ENCODE results near the gene STX18. TPM values are rescaled to one million over a fixed set of nuclear protein-coding genes. Genes with fewer than 3 reads are reported as not detected.

STX18 gene
- total RNA-seq, 2 donors from 2014 or later, result 31.4 to 31.8 TPM

DNA sequence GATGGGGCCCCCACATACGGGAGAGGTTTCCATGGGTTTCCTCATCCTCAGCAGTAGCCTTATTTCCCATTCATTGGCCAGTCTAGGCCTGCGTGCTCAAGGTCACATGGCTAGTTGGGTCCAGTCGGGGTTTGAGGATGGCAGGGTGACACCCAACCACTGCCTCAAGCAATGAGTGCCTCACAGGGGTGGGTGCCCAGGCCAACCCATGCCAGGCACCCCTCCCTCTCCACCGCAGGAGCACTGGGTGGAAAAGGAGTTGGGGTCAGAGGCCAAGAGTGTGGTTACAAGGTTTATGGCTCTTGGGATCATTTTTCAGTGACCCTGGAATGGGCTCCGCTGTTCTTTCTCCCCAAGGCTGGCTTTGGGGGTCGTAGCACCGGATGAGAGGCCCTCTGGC lies 151.8 kb downstream of the STX18 start:
- DNase-seq, result no peak
- peaks cover 40% of the 10 kb centered on the region for H3K27me3 ChIP-seq
- H3K4me1 ChIP-seq, result no peaks in the 10 kb centered on the region
- H3K9ac ChIP-seq (ENCODE audit: low read depth in 2 of 2, low read length in 2 of 2), result no peak overlapping the region
- no peaks in the 10 kb centered on the region for H3K36me3 ChIP-seq
- intact Hi-C loops (cut with DNase I), result no loop called here
- TF ChIP-seq, protein P1, sequence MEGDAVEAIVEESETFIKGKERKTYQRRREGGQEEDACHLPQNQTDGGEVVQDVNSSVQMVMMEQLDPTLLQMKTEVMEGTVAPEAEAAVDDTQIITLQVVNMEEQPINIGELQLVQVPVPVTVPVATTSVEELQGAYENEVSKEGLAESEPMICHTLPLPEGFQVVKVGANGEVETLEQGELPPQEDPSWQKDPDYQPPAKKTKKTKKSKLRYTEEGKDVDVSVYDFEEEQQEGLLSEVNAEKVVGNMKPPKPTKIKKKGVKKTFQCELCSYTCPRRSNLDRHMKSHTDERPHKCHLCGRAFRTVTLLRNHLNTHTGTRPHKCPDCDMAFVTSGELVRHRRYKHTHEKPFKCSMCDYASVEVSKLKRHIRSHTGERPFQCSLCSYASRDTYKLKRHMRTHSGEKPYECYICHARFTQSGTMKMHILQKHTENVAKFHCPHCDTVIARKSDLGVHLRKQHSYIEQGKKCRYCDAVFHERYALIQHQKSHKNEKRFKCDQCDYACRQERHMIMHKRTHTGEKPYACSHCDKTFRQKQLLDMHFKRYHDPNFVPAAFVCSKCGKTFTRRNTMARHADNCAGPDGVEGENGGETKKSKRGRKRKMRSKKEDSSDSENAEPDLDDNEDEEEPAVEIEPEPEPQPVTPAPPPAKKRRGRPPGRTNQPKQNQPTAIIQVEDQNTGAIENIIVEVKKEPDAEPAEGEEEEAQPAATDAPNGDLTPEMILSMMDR (IDR thresholded peaks at IDR 0.05), result no peak
- no peak overlapping the region for H3K4me3 ChIP-seq
- H3K27ac ChIP-seq, result no peak overlapping the region
- H3K9me3 ChIP-seq, result no peaks in the 10 kb centered on the region

DNA sequence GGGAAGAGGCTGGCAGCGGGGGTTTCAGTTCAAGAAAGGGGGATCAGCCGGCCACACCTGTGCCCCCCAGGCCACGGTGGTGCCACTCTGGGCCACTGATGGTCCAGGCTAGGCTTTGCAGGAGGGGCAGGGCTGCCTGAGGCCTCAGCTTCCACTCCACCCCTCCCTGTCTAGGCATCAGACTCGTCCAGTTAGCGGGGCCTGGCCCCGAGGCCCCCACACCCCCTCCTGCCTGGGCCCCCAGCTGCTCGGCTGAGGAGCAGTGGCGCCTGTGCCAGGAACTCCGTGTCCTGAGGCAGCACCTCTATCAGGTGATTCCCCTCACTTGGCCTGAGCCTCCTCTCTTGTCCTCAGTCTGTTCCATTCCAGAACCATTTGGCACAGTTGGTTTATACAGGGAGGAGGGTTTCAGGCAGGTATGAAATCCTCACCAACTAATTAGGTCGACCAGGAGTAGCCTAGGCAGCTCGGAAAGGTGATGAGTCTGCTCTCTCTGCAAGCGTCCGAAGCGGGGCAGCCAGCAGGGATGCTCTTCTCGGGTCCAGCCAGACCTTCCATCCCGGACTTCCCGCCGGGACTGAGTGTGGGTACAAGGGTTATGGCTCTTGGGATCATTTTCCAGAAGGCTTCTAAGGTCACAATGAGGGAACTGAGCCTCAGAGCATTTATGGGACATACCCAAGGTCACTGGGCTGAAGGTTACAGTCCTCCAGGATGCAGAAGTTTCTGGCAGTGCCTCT lies 152.8 kb downstream of the STX18 start:
- TF ChIP-seq, protein P1 (IDR thresholded peaks at IDR 0.05), result no peak
- Histone ChIP-seq H3K4me3 (no peak overlapping the region), H3K9me3 (no peaks in the 10 kb centered on the region), H3K27ac (no peak overlapping the region), H3K27me3 (peaks cover 40% of the 10 kb centered on the region), H3K9ac (ENCODE audit: low read depth in 2 of 2, low read length in 2 of 2) (no peak overlapping the region), H3K4me1 (no peaks in the 10 kb centered on the region), H3K36me3 (no peaks in the 10 kb centered on the region)
- intact Hi-C loops (cut with DNase I), result no loop called here
- no peak for DNase-seq

- Histone ChIP-seq H3K27me3 (peaks cover 40% of the 10 kb centered on the region), H3K4me3 (no peak overlapping the region), H3K4me1 (no peaks in the 10 kb centered on the region), H3K36me3 (no peaks in the 10 kb centered on the region), H3K9ac (ENCODE audit: low read depth in 2 of 2, low read length in 2 of 2) (no peak overlapping the region), H3K27ac (no peak overlapping the region), H3K9me3 (no peaks in the 10 kb centered on the region)
- TF ChIP-seq, protein P1 (IDR thresholded peaks at IDR 0.05), result no peak
- intact Hi-C loops (cut with DNase I), result no loop called here
- DNase-seq, result no peak
Measured at GRCh38 chr4:4388311-4388790, 153.5 kb downstream of the STX18 start.

DNA sequence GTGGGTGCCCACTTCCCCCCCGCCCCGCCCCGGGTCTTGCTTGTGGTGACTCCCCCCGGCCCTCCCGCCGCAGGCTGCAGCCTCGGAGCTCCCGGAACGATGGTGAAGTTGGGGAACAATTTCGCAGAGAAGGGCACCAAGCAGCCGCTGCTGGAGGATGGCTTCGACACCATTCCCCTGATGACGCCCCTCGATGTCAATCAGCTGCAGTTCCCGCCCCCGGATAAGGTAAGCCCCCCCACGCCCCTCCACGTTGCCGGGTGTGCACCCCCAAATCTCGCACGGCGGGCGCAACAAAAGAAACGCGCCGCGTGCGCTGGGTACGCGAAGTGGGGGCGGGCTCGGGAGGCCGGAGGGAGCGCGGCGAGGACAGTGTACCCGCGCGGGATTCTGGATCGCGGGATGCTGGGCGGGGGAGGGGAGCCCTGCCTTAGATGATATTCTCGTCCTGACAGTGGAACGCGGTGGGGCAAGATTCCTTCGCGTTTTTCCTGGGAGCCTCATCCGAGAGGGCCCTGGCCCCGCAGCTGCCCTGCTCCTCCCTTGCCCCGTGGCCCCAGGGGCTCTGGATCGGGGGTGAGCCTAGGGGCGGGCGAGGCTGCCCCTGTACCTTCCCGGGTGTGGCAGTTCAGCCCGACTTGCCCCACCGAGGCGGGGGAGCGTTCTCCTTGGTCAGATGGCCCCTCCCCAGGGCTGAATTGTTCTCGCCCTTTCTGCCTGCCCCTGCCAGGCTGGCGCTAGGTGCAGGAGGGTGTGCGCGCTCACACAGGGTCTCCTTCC lies 154.1 kb downstream of the STX18 start:
- H3K27me3 ChIP-seq, result peaks cover 40% of the 10 kb centered on the region
- no peaks in the 10 kb centered on the region for H3K36me3 ChIP-seq
- no peak overlapping the region for H3K9ac ChIP-seq (ENCODE audit: low read depth in 2 of 2, low read length in 2 of 2)
- intact Hi-C loops (cut with DNase I), result no loop called here
- no peak overlapping the region for H3K27ac ChIP-seq
- H3K4me1 ChIP-seq, result no peaks in the 10 kb centered on the region
- no peaks in the 10 kb centered on the region for H3K9me3 ChIP-seq
- DNase-seq, result no peak
- peak overlapping the region; percentile 32 for H3K4me3 ChIP-seq
- TF ChIP-seq, protein P1 (IDR thresholded peaks at IDR 0.05), result no peak

GRCh38 chr4:4386736-4387392 lies 155.0 kb downstream of the STX18 start, which contains the start of gene NSG1:
Gene NSG1, plus strand, starts transcription at chr4:4387102. Its CDS starts 528 bp downstream, at chr4:4387630.
- Histone ChIP-seq H3K27ac (no peak within 1 kb of the TSS), H3K36me3 (no peaks in the 10 kb centered on the region), H3K9me3 (no peaks in the 10 kb centered on the region), H3K27me3 (peaks cover 40% of the 10 kb centered on the region), H3K4me1 (no peaks in the 10 kb centered on the region), H3K4me3 (peak within 1 kb of the TSS; percentile 32), H3K9ac (ENCODE audit: low read depth in 2 of 2, low read length in 2 of 2) (peak within 1 kb of the TSS in 1 of 2 donors; percentile 56)
- intact Hi-C loops (cut with DNase I), result no loop called here
- no peak for DNase-seq
- TF ChIP-seq, protein P1 (IDR thresholded peaks at IDR 0.05), result no peak

Measured in colonic mucosa (tissue), 4 donors.